Left renal pelvis (tissue), 4 donors: ENCODE measurements around the gene LGR5. TPM values are rescaled to one million over a fixed set of nuclear protein-coding genes. Genes with fewer than 3 reads are reported as not detected.
"Not testable (repeated sequence)": the region's sequence is repeated elsewhere in the genome, so short reads cannot be mapped to it uniquely, and the experiment has no call there.

Experiments used
- DNase-seq, 4 donors: peaks; one replicate each; pipeline ENCODE4 v3.0.0-alpha.2; 2013; ENCODE audit warnings: low read depth in 4 of 4, low spot score in 3 of 4
- polyA plus RNA-seq, 4 donors: library from polyadenylated mRNA; unstranded; fragments of 120-200 nt; gene quantifications; one replicate each; pipeline ENCODE4 v1.2.1, GENCODE V29; 2013; ENCODE audit not compliant: insufficient read length in 4 of 4

The LGR5 gene
- polyA plus RNA-seq, 4 donors: 5.1 to 21.9 (median 18.3) TPM

- DNase-seq: no peak
Observed at GRCh38 chr12:71465796-71466195, 26.2 kb downstream of the LGR5 start.

- DNase-seq: no peak
Observed at GRCh38 chr12:71469258-71469750, 29.7 kb downstream of the LGR5 start.

- no peak for DNase-seq
Observed at GRCh38 chr12:71472441-71472911, 32.9 kb downstream of the LGR5 start.

- no peak for DNase-seq
Observed at GRCh38 chr12:71474791-71475190, 35.2 kb downstream of the LGR5 start.

GRCh38 chr12:71475280-71475679 lies 35.7 kb downstream of the LGR5 start:
- DNase-seq: no peak

- DNase-seq: no peak
Observed at GRCh38 chr12:71476513-71476912, 36.9 kb downstream of the LGR5 start.

- no peak for DNase-seq
Observed at GRCh38 chr12:71477609-71478008, 38.0 kb downstream of the LGR5 start.

- no peak for DNase-seq
Observed at GRCh38 chr12:71478270-71478669, 38.7 kb downstream of the LGR5 start.

GRCh38 chr12:71484272-71484905 lies 44.8 kb downstream of the LGR5 start:
- no peak for DNase-seq

GRCh38 chr12:71490844-71491243 lies 51.2 kb downstream of the LGR5 start:
- DNase-seq: not testable (repeated sequence)

GRCh38 chr12:71492604-71493003 lies 53.0 kb downstream of the LGR5 start:
- DNase-seq: no peak

GRCh38 chr12:71499834-71500233 lies 60.2 kb downstream of the LGR5 start:
- DNase-seq: no peak

- DNase-seq: peak; percentile 18 to 65 (median 46)
Observed at GRCh38 chr12:71503579-71504391, 64.2 kb downstream of the LGR5 start.

GRCh38 chr12:71504476-71504875 lies 64.9 kb downstream of the LGR5 start:
- peak in 3 of 4 donors; percentile 6 to 40 (median 31) for DNase-seq

GRCh38 chr12:71509705-71510104 lies 70.1 kb downstream of the LGR5 start:
- DNase-seq: no peak

GRCh38 chr12:71517145-71517846 lies 77.7 kb downstream of the LGR5 start:
- DNase-seq: no peak

- no peak for DNase-seq
Observed at GRCh38 chr12:71521125-71521524, 81.5 kb downstream of the LGR5 start.

- no peak for DNase-seq
Observed at GRCh38 chr12:71524626-71525025, 85.0 kb downstream of the LGR5 start.

GRCh38 chr12:71533703-71534102 lies 94.1 kb downstream of the LGR5 start:
- DNase-seq: no peak

- no peak for DNase-seq
Observed at GRCh38 chr12:71536279-71536938, 96.8 kb downstream of the LGR5 start.
